Tibial artery (tissue), 4 donors: Measurements from ENCODE around the gene ATXN10.

Experiments used
- DNase-seq, 2 donors: peaks; one replicate each; pipeline ENCODE4 v3.0.0-alpha.2; 2019
- H3K27ac ChIP-seq, 2 donors: fragments of 200-600 bp; sonication (generic) in 1 of 2; 1 replicate in 1 of 2; 2 replicates in 1 of 2; pipeline ENCODE4 v1.5.1; 2018 to 2019; ENCODE audit warnings: mild to moderate bottlenecking in 1 of 2
- H3K27me3 ChIP-seq, 2 donors: fragments of 200-600 bp; sonication (generic) in 1 of 2; one replicate each; pipeline versions ENCODE4 v1.5.1 to v1.6.0; 2016 to 2019
- H3K36me3 ChIP-seq, 3 donors: fragments of 200-600 bp; sonication (generic) in 2 of 3; one replicate each; pipeline ENCODE4 v1.5.1; 2016 to 2019; ENCODE audit warnings: mild to moderate bottlenecking in 2 of 3
- H3K4me1 ChIP-seq, 4 donors: fragments of 200-600 bp; sonication (generic) in 2 of 4; 1 replicate in 3 of 4; 2 replicates in 1 of 4; pipeline ENCODE4 v1.5.1; 2016 to 2019
- H3K4me3 ChIP-seq, 2 donors: fragments of 200-600 bp; sonication (generic) in 1 of 2; 1 replicate in 1 of 2; 2 replicates in 1 of 2; pipeline ENCODE4 v1.5.1; 2018 to 2019; ENCODE audit warnings: mild to moderate bottlenecking in 2 of 2
- H3K9me3 ChIP-seq, 3 donors: fragments of 200-600 bp; sonication (generic) in 1 of 3; one replicate each; pipeline ENCODE4 v1.5.1; 2016 to 2019
- intact Hi-C: fragments of 100-400 bp; cut with DNase I; formaldehyde crosslinking; loops from one replicate; pipeline ENCODE4 v1.15.0; 2023; ENCODE audit warnings: low total_unique reads
- TF ChIP-seq, protein P1 (sequence below), 2 experiments: fragments of 200-600 bp in 1 of 2; fragments of 450-650 bp in 1 of 2; IDR thresholded peaks; one replicate each; pipeline ENCODE4 v1.5.1; 2017 to 2019; ENCODE audit warnings: antibody characterized with exemption in 2 of 2, mild to moderate bottlenecking in 1 of 2, moderate library complexity in 1 of 2

Gene ATXN10

DNA sequence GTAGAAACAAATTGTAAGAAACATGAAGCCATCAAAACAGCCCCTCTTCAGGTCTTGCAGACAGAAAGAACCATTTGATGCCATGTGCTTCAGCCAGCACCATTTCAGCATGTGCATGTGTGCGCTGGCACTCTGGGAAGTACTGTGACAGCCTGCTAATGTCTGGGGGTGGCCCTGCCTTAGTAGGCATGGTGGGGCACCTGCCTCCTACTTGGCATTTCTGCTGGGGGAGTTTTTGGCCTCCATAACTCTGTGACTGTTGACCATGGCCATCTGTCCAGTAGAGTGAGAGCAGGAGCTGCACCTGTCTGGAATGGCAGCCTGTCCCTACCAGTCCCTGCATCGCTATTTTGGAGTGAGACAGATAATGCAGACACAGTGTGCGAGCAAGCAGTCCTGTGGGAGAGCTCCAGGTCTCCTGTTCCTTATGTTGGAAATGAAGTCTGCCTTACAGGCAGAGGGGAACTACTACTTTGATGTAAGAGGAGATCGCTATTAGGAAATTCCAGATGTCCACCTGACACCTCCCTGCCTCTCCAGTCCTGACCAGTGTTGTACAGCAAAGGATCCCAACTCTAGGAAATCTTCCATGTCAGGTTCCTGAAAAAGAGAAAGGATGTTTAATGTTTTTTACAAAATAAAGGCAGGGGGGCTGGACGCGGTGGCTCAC lies 102.5 kb downstream of the ATXN10 start:
- no peak for DNase-seq
- peaks cover 0 to 8% (median 6%) of the 10 kb centered on the region in 3 donors for H3K36me3 ChIP-seq
- intact Hi-C loops = no loop called here
- no peak overlapping the region for H3K4me3 ChIP-seq
- H3K27ac ChIP-seq = no peak overlapping the region
- TF ChIP-seq, protein P1, sequence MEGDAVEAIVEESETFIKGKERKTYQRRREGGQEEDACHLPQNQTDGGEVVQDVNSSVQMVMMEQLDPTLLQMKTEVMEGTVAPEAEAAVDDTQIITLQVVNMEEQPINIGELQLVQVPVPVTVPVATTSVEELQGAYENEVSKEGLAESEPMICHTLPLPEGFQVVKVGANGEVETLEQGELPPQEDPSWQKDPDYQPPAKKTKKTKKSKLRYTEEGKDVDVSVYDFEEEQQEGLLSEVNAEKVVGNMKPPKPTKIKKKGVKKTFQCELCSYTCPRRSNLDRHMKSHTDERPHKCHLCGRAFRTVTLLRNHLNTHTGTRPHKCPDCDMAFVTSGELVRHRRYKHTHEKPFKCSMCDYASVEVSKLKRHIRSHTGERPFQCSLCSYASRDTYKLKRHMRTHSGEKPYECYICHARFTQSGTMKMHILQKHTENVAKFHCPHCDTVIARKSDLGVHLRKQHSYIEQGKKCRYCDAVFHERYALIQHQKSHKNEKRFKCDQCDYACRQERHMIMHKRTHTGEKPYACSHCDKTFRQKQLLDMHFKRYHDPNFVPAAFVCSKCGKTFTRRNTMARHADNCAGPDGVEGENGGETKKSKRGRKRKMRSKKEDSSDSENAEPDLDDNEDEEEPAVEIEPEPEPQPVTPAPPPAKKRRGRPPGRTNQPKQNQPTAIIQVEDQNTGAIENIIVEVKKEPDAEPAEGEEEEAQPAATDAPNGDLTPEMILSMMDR (IDR thresholded peaks at IDR 0.05) = no peak
- H3K27me3 ChIP-seq = no peaks in the 10 kb centered on the region
- no peaks in the 10 kb centered on the region for H3K4me1 ChIP-seq
- no peaks in the 10 kb centered on the region for H3K9me3 ChIP-seq

DNA sequence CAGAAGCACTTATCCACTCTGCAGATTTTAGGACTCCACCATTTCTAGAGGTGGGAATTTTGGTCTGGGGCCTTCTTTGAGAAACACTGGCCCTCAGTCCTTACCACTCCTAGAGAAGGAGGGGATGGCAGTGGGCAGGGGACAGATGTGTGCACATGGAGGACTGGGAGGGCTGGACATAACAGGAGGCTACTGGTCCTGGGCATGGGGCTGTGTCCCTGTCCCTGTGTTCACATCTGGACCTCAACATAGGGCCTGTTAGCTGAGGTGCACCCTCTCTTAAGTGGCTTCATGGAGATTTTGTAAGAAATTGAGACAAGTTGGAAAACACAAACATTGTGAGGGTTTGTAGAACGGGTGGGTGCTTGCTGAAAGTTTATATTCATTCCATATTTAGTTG lies 103.4 kb downstream of the ATXN10 start:
- Histone ChIP-seq H3K27ac (no peak overlapping the region), H3K27me3 (no peaks in the 10 kb centered on the region), H3K4me1 (no peaks in the 10 kb centered on the region), H3K36me3 (peaks cover 0 to 8% (median 6%) of the 10 kb centered on the region in 3 donors), H3K4me3 (no peak overlapping the region), H3K9me3 (no peaks in the 10 kb centered on the region)
- TF ChIP-seq, protein P1 (IDR thresholded peaks at IDR 0.05) = no peak
- intact Hi-C loops = no loop called here
- DNase-seq = no peak

DNA sequence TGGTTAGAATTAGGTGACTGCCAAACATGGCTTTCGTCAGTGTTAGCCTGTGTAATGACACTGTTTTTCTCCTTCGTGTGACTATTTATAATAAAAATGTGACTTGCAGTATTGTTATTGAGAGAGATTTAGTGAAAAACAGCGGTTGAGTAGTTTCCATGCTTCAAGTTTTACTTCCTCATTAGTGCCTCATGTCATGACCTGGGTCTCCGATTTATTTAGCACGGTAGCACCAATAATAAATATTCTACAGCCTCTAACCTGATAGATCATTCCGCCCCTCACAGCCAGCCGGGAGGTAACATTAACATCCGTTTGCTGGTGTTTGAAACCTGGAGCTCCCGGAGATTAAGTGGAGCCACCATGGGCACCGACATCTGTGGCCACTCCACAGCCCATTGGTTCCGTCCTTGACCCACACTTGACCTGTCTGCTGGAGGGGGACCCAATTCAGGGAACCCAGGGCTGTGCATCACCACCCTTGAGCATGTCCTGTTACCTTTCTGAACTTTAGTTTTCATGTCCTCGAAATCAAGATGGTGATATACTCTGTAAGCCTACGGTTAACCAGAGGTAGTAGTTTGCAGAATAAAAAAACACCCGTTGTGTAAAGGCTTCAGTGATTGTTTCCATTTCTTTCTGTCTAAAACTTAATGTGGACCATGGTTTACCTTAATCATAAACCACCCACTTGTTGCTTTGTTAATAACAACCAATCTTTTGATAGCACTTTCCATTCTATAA lies 104.1 kb downstream of the ATXN10 start:
- Histone ChIP-seq H3K4me1 (no peaks in the 10 kb centered on the region), H3K36me3 (peaks cover 0 to 3% (median 2%) of the 10 kb centered on the region in 3 donors), H3K4me3 (no peak overlapping the region), H3K9me3 (no peaks in the 10 kb centered on the region), H3K27ac (no peak overlapping the region), H3K27me3 (no peaks in the 10 kb centered on the region)
- DNase-seq = no peak
- TF ChIP-seq, protein P1 (IDR thresholded peaks at IDR 0.05) = no peak
- intact Hi-C loops = no loop called here

DNA sequence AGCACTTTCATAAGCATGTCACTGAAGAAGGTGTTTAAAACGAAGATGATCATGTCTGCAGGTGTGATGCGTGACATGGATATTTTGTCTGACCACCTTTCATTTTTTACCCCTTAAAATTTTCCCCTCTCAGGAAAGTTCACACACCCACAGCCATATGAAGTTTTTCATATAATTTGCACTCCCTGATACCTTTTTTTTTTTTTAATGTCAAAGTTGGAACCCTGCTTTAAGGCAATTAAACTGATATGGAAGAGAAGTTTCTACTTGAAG lies 104.6 kb downstream of the ATXN10 start:
- intact Hi-C loops = no loop called here

DNA sequence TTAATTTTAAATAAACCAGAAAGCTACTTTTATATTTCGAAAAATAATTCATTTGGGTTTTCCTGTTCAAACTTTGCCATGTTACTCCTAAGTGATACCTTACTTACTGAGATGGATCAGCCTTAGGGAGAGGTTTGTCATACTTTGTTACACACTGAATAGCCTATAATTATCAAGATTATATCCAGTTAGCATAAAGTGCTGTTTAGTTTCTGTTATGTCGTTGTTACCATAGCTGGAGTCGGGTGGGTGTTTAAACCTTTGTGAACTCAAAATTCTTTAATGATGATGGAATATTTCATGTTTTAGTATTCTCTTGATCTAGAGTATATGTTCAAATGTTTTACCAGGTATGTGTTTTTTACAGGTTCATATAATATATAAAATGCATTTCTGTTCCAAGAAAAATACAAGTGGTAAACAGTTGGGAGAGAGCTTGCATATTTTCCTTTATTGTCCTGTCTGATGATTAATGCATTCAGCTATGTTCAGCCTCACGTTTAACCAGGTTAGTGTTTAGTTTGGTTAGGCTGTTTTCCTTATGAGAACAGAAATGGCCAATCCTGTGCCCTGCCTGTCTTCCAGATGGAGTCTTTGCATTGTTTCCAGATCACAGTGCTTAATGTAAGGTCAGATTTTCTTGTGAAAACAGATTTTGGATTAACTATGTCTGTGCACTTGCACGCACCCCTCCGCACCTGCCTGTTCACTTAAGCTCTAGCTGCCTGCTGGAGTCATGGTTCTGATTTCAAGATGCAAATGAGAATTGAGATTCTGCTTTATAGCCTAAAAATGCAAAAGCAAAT lies 105.6 kb downstream of the ATXN10 start:
- H3K9me3 ChIP-seq = no peaks in the 10 kb centered on the region
- no peak overlapping the region for H3K4me3 ChIP-seq
- no peaks in the 10 kb centered on the region for H3K4me1 ChIP-seq
- no peak for DNase-seq
- TF ChIP-seq, protein P1 (IDR thresholded peaks at IDR 0.05) = no peak
- no peak overlapping the region for H3K27ac ChIP-seq
- no peaks in the 10 kb centered on the region for H3K27me3 ChIP-seq
- intact Hi-C loops = no loop called here
- H3K36me3 ChIP-seq = no peaks in the 10 kb centered on the region

More for the DNA sequence above, 104.6 kb downstream of the ATXN10 start:
- H3K4me1 ChIP-seq = no peaks in the 10 kb centered on the region
- H3K27ac ChIP-seq = no peak overlapping the region
- no peak for DNase-seq
- no peaks in the 10 kb centered on the region for H3K27me3 ChIP-seq
- H3K9me3 ChIP-seq = no peaks in the 10 kb centered on the region
- H3K4me3 ChIP-seq = no peak overlapping the region
- H3K36me3 ChIP-seq = no peaks in the 10 kb centered on the region
- TF ChIP-seq, protein P1 (IDR thresholded peaks at IDR 0.05) = no peak
